Neural progenitor cell (in vitro differentiated cells): ENCODE results near the gene TRPM3. TPM values are rescaled to one million over a fixed set of nuclear protein-coding genes. Genes with fewer than 3 reads are reported as not detected.

Experiments
- DNase-seq: peaks from one replicate; pipeline ENCODE4 v3.0.0-alpha.2; 2016; ENCODE audit warnings: low spot score
- H2AFZ ChIP-seq: fragments of 200-600 bp; sonication (generic); replicated peaks from 2 replicates; pipeline ENCODE4 v1.6.1; 2016; ENCODE audit warnings: antibody characterized with exemption
- H3F3A ChIP-seq: fragments of 200-600 bp; sonication (generic); 2 replicates; pipeline ENCODE4 v1.6.1; 2016; ENCODE audit warnings: antibody characterized with exemption, low read depth
- H3K27ac ChIP-seq: fragments of 200-600 bp; sonication (generic); 2 replicates; pipeline ENCODE4 v1.5.1; 2016; ENCODE audit warnings: mild to moderate bottlenecking
- H3K27me3 ChIP-seq: fragments of 200-600 bp; sonication (generic); 2 replicates; pipeline ENCODE4 v1.6.1; 2016; ENCODE audit warnings: mild to moderate bottlenecking, moderate library complexity
- H3K36me3 ChIP-seq: fragments of 200-600 bp; sonication (generic); 2 replicates; pipeline ENCODE4 v1.5.1; 2016
- H3K4me1 ChIP-seq: fragments of 200-600 bp; sonication (generic); 2 replicates; pipeline ENCODE4 v1.6.1; 2016; ENCODE audit warnings: mixed run types
- H3K4me2 ChIP-seq: fragments of 200-600 bp; sonication (generic); 2 replicates; pipeline ENCODE4 v1.6.1; 2016
- H3K4me3 ChIP-seq: fragments of 200-600 bp; sonication (generic); 2 replicates; pipeline ENCODE4 v1.5.1; 2016
- H3K79me2 ChIP-seq: fragments of 200-600 bp; sonication (generic); 2 replicates; pipeline ENCODE4 v1.6.1; 2016; ENCODE audit warnings: low read depth
- H3K9ac ChIP-seq: fragments of 200-600 bp; sonication (generic); 2 replicates; pipeline ENCODE4 v1.6.1; 2016
- H3K9me3 ChIP-seq: fragments of 200-600 bp; sonication (generic); 2 replicates; pipeline ENCODE4 v1.5.1; 2016; ENCODE audit warnings: low read depth
- H4K20me1 ChIP-seq: fragments of 200-600 bp; sonication (generic); 2 replicates; pipeline ENCODE4 v1.6.1; 2016; ENCODE audit warnings: low read depth
- H3K27ac Mint-ChIP-seq: 3 replicates; pipeline ENCODE4 v1.8.0; 2021; ENCODE audit warnings: mixed read lengths
- H3K27me3 Mint-ChIP-seq: 2 replicates; pipeline ENCODE4 v1.8.0; 2022; ENCODE audit warnings: low read depth, mild to moderate bottlenecking, inconsistent platforms, moderate library complexity, mixed read lengths; ENCODE audit not compliant: insufficient read depth
- H3K36me3 Mint-ChIP-seq: 3 replicates; pipeline ENCODE4 v1.8.0; 2021; ENCODE audit warnings: mixed read lengths
- H3K4me1 Mint-ChIP-seq: 3 replicates; pipeline ENCODE4 v1.8.0; 2021; ENCODE audit warnings: mixed read lengths
- H3K4me3 Mint-ChIP-seq: 3 replicates; pipeline ENCODE4 v1.8.0; 2021; ENCODE audit warnings: mild to moderate bottlenecking, moderate library complexity, mixed read lengths
- H3K9me3 Mint-ChIP-seq: 3 replicates; pipeline ENCODE4 v1.8.0; 2020; ENCODE audit warnings: mixed read lengths
- CTCF ChIP-seq: fragments of 200-600 bp; sonication (generic); IDR thresholded peaks from 2 replicates; pipeline ENCODE4 v1.5.1; 2017; ENCODE audit warnings: antibody characterized with exemption, mild to moderate bottlenecking
- EZH2 ChIP-seq: fragments of 200-600 bp; sonication (generic); IDR thresholded peaks from 2 replicates; pipeline ENCODE4 v1.6.1; 2017; ENCODE audit warnings: antibody characterized with exemption, mild to moderate bottlenecking, moderate library complexity
- EZH2phosphoT487 ChIP-seq: fragments of 200-600 bp; sonication (generic); IDR thresholded peaks from 2 replicates; pipeline ENCODE4 v1.6.1; 2017; ENCODE audit warnings: antibody characterized with exemption
- total RNA-seq: library from RNA; depleted of rRNA; stranded (reverse); fragments of >200 nt; gene quantifications from 2 replicates; pipeline ENCODE4 v1.2.3, GENCODE V29; 2015; ENCODE audit warnings: low replicate concordance

Gene TRPM3
- total RNA-seq, 1 donor from 2014 or later, result 37.2 TPM

- H3K36me3 ChIP-seq, result peaks cover 5% of the 10 kb centered on the region
Measured at GRCh38 chr9:71145179-71145578, 23.8 kb upstream of the TRPM3 start.

GRCh38 chr9:71144495-71144894 lies 23.1 kb upstream of the TRPM3 start:
- Mint-ChIP-seq H3K27me3 (no peaks in the 10 kb centered on the region), H3K4me3 (no peak overlapping the region), H3K27ac (no peak overlapping the region)

More at GRCh38 chr9:71145179-71145578, 23.8 kb upstream of the TRPM3 start:
- TF ChIP-seq EZH2phosphoT487 (no peak), CTCF (no peak), EZH2 (no peak)
- H3K27ac Mint-ChIP-seq, result no peak overlapping the region
- Histone ChIP-seq H3K79me2 (no peaks in the 10 kb centered on the region), H3K9me3 (no peaks in the 10 kb centered on the region), H3F3A (peaks cover 3% of the 10 kb centered on the region), H3K4me3 (no peak overlapping the region), H3K4me2 (no peak overlapping the region), H3K9ac (no peak overlapping the region), H4K20me1 (no peaks in the 10 kb centered on the region), H2AFZ (no peak overlapping the region), H3K27me3 (no peaks in the 10 kb centered on the region), H3K4me1 (no peaks in the 10 kb centered on the region), H3K27ac (no peak overlapping the region)
- no peak overlapping the region for H3K4me3 Mint-ChIP-seq
- DNase-seq, result no peak
- H3K27me3 Mint-ChIP-seq, result no peaks in the 10 kb centered on the region
- H3K9me3 Mint-ChIP-seq, result peaks cover 11% of the 10 kb centered on the region
- no peaks in the 10 kb centered on the region for H3K4me1 Mint-ChIP-seq
- peaks cover 6% of the 10 kb centered on the region for H3K36me3 Mint-ChIP-seq

GRCh38 chr9:71136696-71137095 lies 15.3 kb upstream of the TRPM3 start:
- Histone ChIP-seq H3F3A (peaks cover 14% of the 10 kb centered on the region), H3K9ac (no peak overlapping the region), H3K36me3 (no peaks in the 10 kb centered on the region), H2AFZ (no peak overlapping the region), H3K27me3 (no peaks in the 10 kb centered on the region), H3K4me3 (no peak overlapping the region), H3K27ac (no peak overlapping the region), H3K4me2 (no peak overlapping the region), H3K9me3 (no peaks in the 10 kb centered on the region), H4K20me1 (no peaks in the 10 kb centered on the region), H3K4me1 (peaks cover 5% of the 10 kb centered on the region), H3K79me2 (no peaks in the 10 kb centered on the region)
- no peaks in the 10 kb centered on the region for H3K4me1 Mint-ChIP-seq
- H3K36me3 Mint-ChIP-seq, result no peaks in the 10 kb centered on the region
- no peak overlapping the region for H3K4me3 Mint-ChIP-seq
- no peak for TF ChIP-seq CTCF
- TF ChIP-seq EZH2phosphoT487, result no peak
- TF ChIP-seq EZH2, result no peak
- H3K27ac Mint-ChIP-seq, result no peak overlapping the region
- no peak for DNase-seq
- no peaks in the 10 kb centered on the region for H3K9me3 Mint-ChIP-seq
- no peaks in the 10 kb centered on the region for H3K27me3 Mint-ChIP-seq

More at GRCh38 chr9:71144495-71144894, 23.1 kb upstream of the TRPM3 start:
- Histone ChIP-seq H4K20me1 (no peaks in the 10 kb centered on the region), H3K4me2 (no peak overlapping the region), H3K27me3 (no peaks in the 10 kb centered on the region), H3K4me1 (no peaks in the 10 kb centered on the region), H3K36me3 (peaks cover 5% of the 10 kb centered on the region), H3K9me3 (no peaks in the 10 kb centered on the region), H3K79me2 (no peaks in the 10 kb centered on the region), H2AFZ (no peak overlapping the region), H3K9ac (no peak overlapping the region), H3F3A (peaks cover 3% of the 10 kb centered on the region), H3K4me3 (no peak overlapping the region), H3K27ac (no peak overlapping the region)
- TF ChIP-seq EZH2phosphoT487, result no peak
- TF ChIP-seq CTCF, result no peak
- no peak for TF ChIP-seq EZH2
- DNase-seq, result no peak
- no peaks in the 10 kb centered on the region for H3K4me1 Mint-ChIP-seq
- peaks cover 11% of the 10 kb centered on the region for H3K9me3 Mint-ChIP-seq
- H3K36me3 Mint-ChIP-seq, result peaks cover 5% of the 10 kb centered on the region
